ENCODE measurements around the gene ZMYND19. TPM values are rescaled to one million over a fixed set of nuclear protein-coding genes. Genes with fewer than 3 reads are reported as not detected.
"Not testable (repeated sequence)": the region's sequence is repeated elsewhere in the genome, so short reads cannot be mapped to it uniquely, and the experiment has no call there.

The ZMYND19 gene
- total RNA-seq, 6 donors from 2014 or later: 10.2 to 28.3 (median 20.9) TPM

GRCh38 chr9:137554349-137554748, 36.0 kb downstream of the ZMYND19 start:
- H3K36me3 ChIP-seq: peaks cover 0 to 46% (median 26%) of the 10 kb centered on the region in 4 donors
- H3K27ac ChIP-seq: no peak overlapping the region
- ATAC-seq (ENCODE audit: low FRiP score in 2 of 2) (no peak), DNase-seq (no peak)
- no peaks in the 10 kb centered on the region for H3K9me3 ChIP-seq
- H3K4me3 ChIP-seq: no peak overlapping the region
- H3K4me1 ChIP-seq: peaks cover 12 to 26% (median 16%) of the 10 kb centered on the region in 4 donors
- TF ChIP-seq EP300 (IDR thresholded peaks at IDR 0.05): no peak
- TF ChIP-seq, protein P1, sequence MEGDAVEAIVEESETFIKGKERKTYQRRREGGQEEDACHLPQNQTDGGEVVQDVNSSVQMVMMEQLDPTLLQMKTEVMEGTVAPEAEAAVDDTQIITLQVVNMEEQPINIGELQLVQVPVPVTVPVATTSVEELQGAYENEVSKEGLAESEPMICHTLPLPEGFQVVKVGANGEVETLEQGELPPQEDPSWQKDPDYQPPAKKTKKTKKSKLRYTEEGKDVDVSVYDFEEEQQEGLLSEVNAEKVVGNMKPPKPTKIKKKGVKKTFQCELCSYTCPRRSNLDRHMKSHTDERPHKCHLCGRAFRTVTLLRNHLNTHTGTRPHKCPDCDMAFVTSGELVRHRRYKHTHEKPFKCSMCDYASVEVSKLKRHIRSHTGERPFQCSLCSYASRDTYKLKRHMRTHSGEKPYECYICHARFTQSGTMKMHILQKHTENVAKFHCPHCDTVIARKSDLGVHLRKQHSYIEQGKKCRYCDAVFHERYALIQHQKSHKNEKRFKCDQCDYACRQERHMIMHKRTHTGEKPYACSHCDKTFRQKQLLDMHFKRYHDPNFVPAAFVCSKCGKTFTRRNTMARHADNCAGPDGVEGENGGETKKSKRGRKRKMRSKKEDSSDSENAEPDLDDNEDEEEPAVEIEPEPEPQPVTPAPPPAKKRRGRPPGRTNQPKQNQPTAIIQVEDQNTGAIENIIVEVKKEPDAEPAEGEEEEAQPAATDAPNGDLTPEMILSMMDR (IDR thresholded peaks at IDR 0.05): no peak
- no peak for TF ChIP-seq POLR2AphosphoS5 (IDR thresholded peaks at IDR 0.05)
- no peak for TF ChIP-seq POLR2A (IDR thresholded peaks at IDR 0.05)
- WGBS, 2 donors: 96% methylated on average over 1 of the region's 1 CpG
- no peaks in the 10 kb centered on the region for H3K27me3 ChIP-seq

DNA sequence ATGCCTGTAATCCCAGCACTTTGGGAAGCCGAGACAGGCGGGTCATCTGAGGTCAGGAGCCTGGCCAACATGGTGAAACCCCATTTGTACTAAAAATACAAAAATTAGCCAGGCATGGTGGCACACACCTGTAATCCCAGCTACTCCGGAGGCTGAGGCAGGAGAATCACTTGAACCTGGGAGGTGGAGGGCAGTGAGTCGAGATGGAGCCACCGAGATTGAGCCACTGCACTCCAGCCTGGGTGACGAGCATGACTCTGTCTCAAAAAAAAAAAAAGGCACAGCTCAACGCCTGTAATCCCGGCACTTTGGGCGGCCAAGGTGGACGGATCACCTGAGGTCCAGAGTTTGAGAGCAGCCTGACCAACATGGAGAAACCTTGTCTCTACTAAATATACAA, 36.7 kb downstream of the ZMYND19 start:
- ATAC-seq (ENCODE audit: low FRiP score in 2 of 2); H3K27me3 ChIP-seq; H3K4me3 ChIP-seq; H3K27ac ChIP-seq; H3K9me3 ChIP-seq; DNase-seq: not testable (repeated sequence)
- WGBS, 2 donors: 85 to 95% methylated on average over 10 of the region's 10 CpGs
- Histone ChIP-seq H3K4me1 (peaks cover 12 to 26% (median 16%) of the 10 kb centered on the region in 4 donors), H3K36me3 (peaks cover 0 to 46% (median 25%) of the 10 kb centered on the region in 4 donors)

DNA sequence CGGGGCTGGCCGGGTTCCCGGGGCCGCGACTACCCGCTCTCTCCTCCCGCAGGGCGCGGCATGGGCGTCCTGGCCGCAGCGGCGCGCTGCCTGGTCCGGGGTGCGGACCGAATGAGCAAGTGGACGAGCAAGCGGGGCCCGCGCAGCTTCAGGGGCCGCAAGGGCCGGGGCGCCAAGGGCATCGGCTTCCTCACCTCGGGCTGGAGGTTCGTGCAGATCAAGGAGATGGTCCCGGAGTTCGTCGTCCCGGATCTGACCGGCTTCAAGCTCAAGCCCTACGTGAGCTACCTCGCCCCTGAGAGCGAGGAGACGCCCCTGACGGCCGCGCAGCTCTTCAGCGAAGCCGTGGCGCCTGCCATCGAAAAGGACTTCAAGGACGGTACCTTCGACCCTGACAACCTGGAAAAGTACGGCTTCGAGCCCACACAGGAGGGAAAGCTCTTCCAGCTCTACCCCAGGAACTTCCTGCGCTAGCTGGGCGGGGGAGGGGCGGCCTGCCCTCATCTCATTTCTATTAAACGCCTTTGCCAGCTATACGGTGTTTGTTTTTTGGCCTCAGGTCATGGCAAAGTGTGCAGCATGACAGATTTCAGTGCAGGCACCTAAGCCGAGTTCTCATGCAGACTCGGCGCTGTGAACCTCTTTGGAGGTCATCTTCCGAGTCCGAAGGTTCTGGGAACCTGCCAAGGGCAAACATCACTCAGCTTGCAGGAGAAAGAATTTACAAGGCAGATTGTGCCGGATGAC, 38.1 kb downstream of the ZMYND19 start:
- DNase-seq (peak in 1 of 2 donors; percentile 25), ATAC-seq (ENCODE audit: low FRiP score in 2 of 2) (peak in 1 of 2 donors; percentile 63)
- peak overlapping the region; percentile 73 to 89 (median 86) for H3K27ac ChIP-seq
- peaks cover 0 to 33% (median 17%) of the 10 kb centered on the region in 4 donors for H3K36me3 ChIP-seq
- H3K4me1 ChIP-seq: peaks cover 12 to 26% (median 16%) of the 10 kb centered on the region in 4 donors
- WGBS, 2 donors: 17 to 46% methylated on average over 11 to 48 of the region's 58 CpGs
- peak overlapping the region; percentile 75 to 99 (median 93) for H3K4me3 ChIP-seq
- no peaks in the 10 kb centered on the region for H3K27me3 ChIP-seq
- TF ChIP-seq POLR2AphosphoS5 (IDR thresholded peaks at IDR 0.05) (no peak), POLR2A (IDR thresholded peaks at IDR 0.05) (peak in 1 of 4 donors; percentile 2)
- no peaks in the 10 kb centered on the region for H3K9me3 ChIP-seq

- DNase-seq (peak; percentile 94 to 99), ATAC-seq (ENCODE audit: low FRiP score in 2 of 2) (peak; percentile 89 to 94)
- Histone ChIP-seq H3K36me3 (peaks cover 0 to 26% (median 15%) of the 10 kb centered on the region in 4 donors), H3K4me1 (peaks cover 12 to 26% (median 16%) of the 10 kb centered on the region in 4 donors), H3K4me3 (peak within 1 kb of the TSS; percentile 87 to 99 (median 93)), H3K9me3 (no peaks in the 10 kb centered on the region), H3K27me3 (no peaks in the 10 kb centered on the region), H3K27ac (peak within 1 kb of the TSS; percentile 80 to 91 (median 89))
- WGBS, 2 donors: 0 to 2% methylated on average over 3 to 20 of the region's 106 CpGs
- TF ChIP-seq POLR2AphosphoS5 (IDR thresholded peaks at IDR 0.05): peak; percentile 72 to 83
- TF ChIP-seq EP300 (IDR thresholded peaks at IDR 0.05): no peak
- TF ChIP-seq, protein P1 (IDR thresholded peaks at IDR 0.05): peak; percentile 55 to 84 (median 72)
- TF ChIP-seq POLR2A (IDR thresholded peaks at IDR 0.05): peak in 2 of 4 donors; percentile 61 to 88
Observed at GRCh38 chr9:137551264-137552021, 38.9 kb downstream of the ZMYND19 start, which contains the start of gene MRPL41. Gene MRPL41, plus strand, starts transcription at chr9:137551879. Its CDS starts 203 bp downstream, at chr9:137552082.

DNA sequence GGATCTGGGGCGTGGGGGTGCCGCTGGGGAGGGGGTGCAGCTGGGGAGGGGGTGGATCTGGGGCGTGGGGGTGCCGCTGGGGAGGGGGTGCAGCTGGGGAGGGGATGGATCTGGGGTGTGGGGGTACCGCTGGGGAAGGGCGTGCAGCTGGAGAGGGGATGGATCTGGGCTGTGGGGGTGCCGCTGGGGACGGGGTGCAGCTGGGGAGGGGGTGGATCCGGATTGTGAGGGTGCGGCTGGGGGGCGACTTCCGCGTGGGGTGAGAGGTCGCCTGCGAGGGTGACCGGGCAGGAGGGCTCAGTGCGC, 39.4 kb downstream of the ZMYND19 start:
- DNase-seq; H3K9me3 ChIP-seq; ATAC-seq (ENCODE audit: low FRiP score in 2 of 2); H3K27me3 ChIP-seq: not testable (repeated sequence)
- Histone ChIP-seq H3K4me1 (peaks cover 12 to 26% (median 16%) of the 10 kb centered on the region in 4 donors), H3K4me3 (peak overlapping the region; percentile 87 to 99 (median 93)), H3K36me3 (peaks cover 0 to 20% (median 10%) of the 10 kb centered on the region in 4 donors), H3K27ac (peak overlapping the region; percentile 80 to 91 (median 89))
- WGBS, 2 donors: 0 to 1% methylated on average over 11 to 13 of the region's 17 CpGs

DNA sequence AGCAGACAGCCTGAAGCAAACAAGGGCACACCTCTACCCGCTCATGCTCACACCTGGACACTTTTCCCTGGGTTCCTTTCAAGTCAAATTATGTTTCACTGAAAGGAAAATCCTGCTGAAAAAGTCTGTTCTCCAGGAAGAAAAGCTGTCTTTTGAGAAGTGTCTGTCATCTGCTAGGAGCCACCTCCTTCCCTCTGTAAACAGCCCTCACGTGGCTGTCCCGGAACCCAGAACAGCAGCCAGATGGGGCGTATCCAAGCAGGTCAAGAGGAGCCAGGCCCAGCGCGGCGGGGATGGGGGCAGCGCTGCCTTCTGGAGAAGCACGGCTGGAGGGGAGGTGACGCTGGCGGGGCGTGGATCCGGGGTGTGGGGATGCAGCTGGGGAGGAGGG, 40.1 kb downstream of the ZMYND19 start, which contains the start of gene PNPLA7:
TSS of gene PNPLA7 (minus strand) at position 172 of the 391 bp plus-strand sequence. CDS start 205 bp downstream, outside the sequence.
- ATAC-seq (ENCODE audit: low FRiP score in 2 of 2): peak; percentile 84 to 91
- Histone ChIP-seq H3K27ac (peak within 1 kb of the TSS; percentile 80 to 91 (median 89)), H3K9me3 (no peaks in the 10 kb centered on the region), H3K27me3 (no peaks in the 10 kb centered on the region), H3K4me3 (peak within 1 kb of the TSS; percentile 87 to 99 (median 93)), H3K4me1 (peaks cover 12 to 26% (median 16%) of the 10 kb centered on the region in 4 donors), H3K36me3 (peaks cover 0 to 13% (median 6%) of the 10 kb centered on the region in 4 donors)
- peak; percentile 92 to 93 for DNase-seq
- TF ChIP-seq POLR2A (IDR thresholded peaks at IDR 0.05) (peak in 1 of 4 donors; percentile 49), EP300 (IDR thresholded peaks at IDR 0.05) (peak in 1 of 4 donors; percentile 61), POLR2AphosphoS5 (IDR thresholded peaks at IDR 0.05) (peak; percentile 23 to 81)
- TF ChIP-seq, protein P1 (IDR thresholded peaks at IDR 0.05): no peak
- 0 to 3% methylated on average over 2 to 8 of the region's 13 CpGs for WGBS, 2 donors
